Panc1 (cell line): ENCODE results near the gene CARD8.
"Not testable (repeated sequence)": the region's sequence is repeated elsewhere in the genome, so short reads cannot be mapped to it uniquely, and the experiment has no call there.

Experiments used
- POLR2AphosphoS5 ChIP-seq: IDR thresholded peaks from 2 replicates; pipeline ENCODE4 v1.6.1; 2012; ENCODE audit warnings: mild to moderate bottlenecking, low read depth, low read length, moderate library complexity
- SIN3A ChIP-seq: IDR thresholded peaks from 2 replicates; pipeline ENCODE4 v1.6.1; 2012; ENCODE audit warnings: low read depth, mild to moderate bottlenecking, low read length, moderate library complexity, borderline replicate concordance; ENCODE audit not compliant: insufficient read depth
- TCF7L2 ChIP-seq: IDR thresholded peaks from 2 replicates; pipeline ENCODE4 v1.6.1; 2011; ENCODE audit warnings: mild to moderate bottlenecking, low read depth, low read length, inconsistent platforms
- TF ChIP-seq, protein P1 (sequence below): fragments of 450-650 bp; IDR thresholded peaks from 2 replicates; pipeline ENCODE4 v1.5.1; 2017; ENCODE audit warnings: mild to moderate bottlenecking

DNA sequence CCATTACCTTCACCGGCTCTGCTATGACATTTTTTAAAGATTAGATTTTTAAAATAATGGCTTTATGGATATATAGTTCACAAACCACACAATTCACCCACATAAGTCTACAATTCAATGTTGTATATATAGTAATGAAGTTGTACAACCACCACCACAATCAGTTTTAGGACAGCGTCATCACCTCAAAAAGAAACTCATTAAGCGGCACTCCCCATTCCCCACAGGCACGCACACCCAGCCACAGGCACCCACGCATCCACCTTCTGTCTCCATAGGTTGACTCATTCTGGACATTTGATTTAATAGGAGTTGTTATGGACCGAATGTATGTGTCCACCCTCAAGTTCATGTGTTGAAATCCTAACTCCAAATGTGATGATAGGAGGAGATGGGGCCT is 13.9 kb downstream of the CARD8 start:
- TF ChIP-seq, protein P1, sequence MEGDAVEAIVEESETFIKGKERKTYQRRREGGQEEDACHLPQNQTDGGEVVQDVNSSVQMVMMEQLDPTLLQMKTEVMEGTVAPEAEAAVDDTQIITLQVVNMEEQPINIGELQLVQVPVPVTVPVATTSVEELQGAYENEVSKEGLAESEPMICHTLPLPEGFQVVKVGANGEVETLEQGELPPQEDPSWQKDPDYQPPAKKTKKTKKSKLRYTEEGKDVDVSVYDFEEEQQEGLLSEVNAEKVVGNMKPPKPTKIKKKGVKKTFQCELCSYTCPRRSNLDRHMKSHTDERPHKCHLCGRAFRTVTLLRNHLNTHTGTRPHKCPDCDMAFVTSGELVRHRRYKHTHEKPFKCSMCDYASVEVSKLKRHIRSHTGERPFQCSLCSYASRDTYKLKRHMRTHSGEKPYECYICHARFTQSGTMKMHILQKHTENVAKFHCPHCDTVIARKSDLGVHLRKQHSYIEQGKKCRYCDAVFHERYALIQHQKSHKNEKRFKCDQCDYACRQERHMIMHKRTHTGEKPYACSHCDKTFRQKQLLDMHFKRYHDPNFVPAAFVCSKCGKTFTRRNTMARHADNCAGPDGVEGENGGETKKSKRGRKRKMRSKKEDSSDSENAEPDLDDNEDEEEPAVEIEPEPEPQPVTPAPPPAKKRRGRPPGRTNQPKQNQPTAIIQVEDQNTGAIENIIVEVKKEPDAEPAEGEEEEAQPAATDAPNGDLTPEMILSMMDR = not testable (repeated sequence)
- not testable (repeated sequence) for TF ChIP-seq TCF7L2, POLR2AphosphoS5, SIN3A
